GM21515 (cell line): ENCODE data around the gene PLAC8L1.
"Not testable (repeated sequence)": the region's sequence is repeated elsewhere in the genome, so short reads cannot be mapped to it uniquely, and the experiment has no call there.

ENCODE experiments used
- ATAC-seq: cut with Tn5 transposase; IDR thresholded peaks from one replicate; pipeline ENCODE4 v1.9.1; 2021; ENCODE audit not compliant: unreplicated experiment

PLAC8L1 gene

GRCh38 chr5:146105477-146105876 is at the start of gene PLAC8L1:
TSS of gene PLAC8L1 (minus strand) at chr5:146105577. CDS start at chr5:146104311, 1,266 bp downstream.
- no peak for ATAC-seq

- ATAC-seq, result no peak
Observed at GRCh38 chr5:146151970-146152369, 46.6 kb upstream of the PLAC8L1 start.

- no peak for ATAC-seq
Observed at GRCh38 chr5:146137967-146138403, 32.6 kb upstream of the PLAC8L1 start.

- no peak for ATAC-seq
Observed at GRCh38 chr5:146130440-146131045, 25.2 kb upstream of the PLAC8L1 start.

- no peak for ATAC-seq
Observed at GRCh38 chr5:146126068-146126467, 20.7 kb upstream of the PLAC8L1 start.

GRCh38 chr5:146124580-146124979 is 19.2 kb upstream of the PLAC8L1 start:
- ATAC-seq, result no peak

- ATAC-seq, result not testable (repeated sequence)
Observed at GRCh38 chr5:146121451-146121850, 16.1 kb upstream of the PLAC8L1 start.

GRCh38 chr5:146118322-146118721 is 12.9 kb upstream of the PLAC8L1 start:
- ATAC-seq, result no peak

GRCh38 chr5:146117216-146117615 is 11.8 kb upstream of the PLAC8L1 start:
- ATAC-seq, result not testable (repeated sequence)

GRCh38 chr5:146116361-146116760 is 11.0 kb upstream of the PLAC8L1 start:
- no peak for ATAC-seq

GRCh38 chr5:146112476-146112875 is 7.1 kb upstream of the PLAC8L1 start:
- no peak for ATAC-seq

GRCh38 chr5:146111409-146111808 is 6.0 kb upstream of the PLAC8L1 start:
- no peak for ATAC-seq

GRCh38 chr5:146109379-146109778 is 4.0 kb upstream of the PLAC8L1 start:
- ATAC-seq, result no peak

GRCh38 chr5:146108870-146109269 is 3.5 kb upstream of the PLAC8L1 start:
- not testable (repeated sequence) for ATAC-seq

GRCh38 chr5:146107901-146108300 is 2.5 kb upstream of the PLAC8L1 start:
- no peak for ATAC-seq

GRCh38 chr5:146103594-146103993 is 1.8 kb downstream of the PLAC8L1 start:
- ATAC-seq, result no peak

- no peak for ATAC-seq
Observed at GRCh38 chr5:146101646-146102045, 3.7 kb downstream of the PLAC8L1 start.

GRCh38 chr5:146098047-146098446 is 7.3 kb downstream of the PLAC8L1 start:
- ATAC-seq, result no peak

- ATAC-seq, result no peak
Observed at GRCh38 chr5:146091881-146092280, 13.5 kb downstream of the PLAC8L1 start.

- no peak for ATAC-seq
Observed at GRCh38 chr5:146089287-146089686, 16.1 kb downstream of the PLAC8L1 start.

- ATAC-seq, result no peak
Observed at GRCh38 chr5:146088098-146088497, 17.3 kb downstream of the PLAC8L1 start.

- no peak for ATAC-seq
Observed at GRCh38 chr5:146084376-146084775, 21.0 kb downstream of the PLAC8L1 start.

- peak; percentile 92 for ATAC-seq
Observed at GRCh38 chr5:146082798-146083197, 22.6 kb downstream of the PLAC8L1 start.
